HG03159 (cell line): ENCODE data around the gene BPGM.
"Not testable (repeated sequence)": the region's sequence is repeated elsewhere in the genome, so short reads cannot be mapped to it uniquely, and the experiment has no call there.

Experiments used
- ATAC-seq: cut with Tn5 transposase; IDR thresholded peaks from one replicate; pipeline ENCODE4 v1.9.1; 2021; ENCODE audit warnings: mild to moderate bottlenecking, moderate library complexity; ENCODE audit not compliant: unreplicated experiment

BPGM gene

GRCh38 chr7:134662166-134662870, 15.7 kb downstream of the BPGM start:
- no peak for ATAC-seq

- no peak for ATAC-seq
Measured at GRCh38 chr7:134662871-134663205, 16.2 kb downstream of the BPGM start.

- ATAC-seq: not testable (repeated sequence)
Measured at GRCh38 chr7:134665045-134665444, 18.4 kb downstream of the BPGM start.

- ATAC-seq: no peak
Measured at GRCh38 chr7:134667899-134668298, 21.2 kb downstream of the BPGM start.

GRCh38 chr7:134669388-134669787, 22.7 kb downstream of the BPGM start:
- peak; percentile 7 for ATAC-seq

- peak; percentile 61 for ATAC-seq
Measured at GRCh38 chr7:134669845-134670373, 23.3 kb downstream of the BPGM start.

- ATAC-seq: no peak
Measured at GRCh38 chr7:134671609-134672008, 25.0 kb downstream of the BPGM start.

- no peak for ATAC-seq
Measured at GRCh38 chr7:134674424-134674823, 27.8 kb downstream of the BPGM start.

- ATAC-seq: no peak
Measured at GRCh38 chr7:134676743-134677142, 30.1 kb downstream of the BPGM start.

- ATAC-seq: no peak
Measured at GRCh38 chr7:134678115-134678514, 31.5 kb downstream of the BPGM start.

GRCh38 chr7:134679006-134679405, 32.4 kb downstream of the BPGM start:
- no peak for ATAC-seq

- no peak for ATAC-seq
Measured at GRCh38 chr7:134684165-134684564, 37.5 kb downstream of the BPGM start.

- ATAC-seq: no peak
Measured at GRCh38 chr7:134685250-134685649, 38.6 kb downstream of the BPGM start.

- ATAC-seq: no peak
Measured at GRCh38 chr7:134686786-134687185, 40.1 kb downstream of the BPGM start.

GRCh38 chr7:134689550-134689949, 42.9 kb downstream of the BPGM start:
- ATAC-seq: not testable (repeated sequence)

- no peak for ATAC-seq
Measured at GRCh38 chr7:134690016-134690415, 43.4 kb downstream of the BPGM start.

- no peak for ATAC-seq
Measured at GRCh38 chr7:134690614-134691504, 44.2 kb downstream of the BPGM start.

- ATAC-seq: no peak
Measured at GRCh38 chr7:134691546-134692343, 45.1 kb downstream of the BPGM start.

- no peak for ATAC-seq
Measured at GRCh38 chr7:134692344-134692705, 45.7 kb downstream of the BPGM start.

- no peak for ATAC-seq
Measured at GRCh38 chr7:134693256-134693655, 46.6 kb downstream of the BPGM start.

GRCh38 chr7:134694299-134694698, 47.6 kb downstream of the BPGM start:
- ATAC-seq: no peak
